Activated CD4-positive, CD25-positive, alpha-beta regulatory T cell treated with anti-CD3 and anti-CD28 coated beads, Interleukin-2, amount 50 U/mL, for 16 hours (primary cell): ENCODE measurements around the gene COQ8A.

ENCODE experiments used
- DNase-seq: peaks from one replicate; pipeline ENCODE4 v3.0.0-alpha.2; 2020; ENCODE audit warnings: low read depth, low spot score

Gene COQ8A

DNA sequence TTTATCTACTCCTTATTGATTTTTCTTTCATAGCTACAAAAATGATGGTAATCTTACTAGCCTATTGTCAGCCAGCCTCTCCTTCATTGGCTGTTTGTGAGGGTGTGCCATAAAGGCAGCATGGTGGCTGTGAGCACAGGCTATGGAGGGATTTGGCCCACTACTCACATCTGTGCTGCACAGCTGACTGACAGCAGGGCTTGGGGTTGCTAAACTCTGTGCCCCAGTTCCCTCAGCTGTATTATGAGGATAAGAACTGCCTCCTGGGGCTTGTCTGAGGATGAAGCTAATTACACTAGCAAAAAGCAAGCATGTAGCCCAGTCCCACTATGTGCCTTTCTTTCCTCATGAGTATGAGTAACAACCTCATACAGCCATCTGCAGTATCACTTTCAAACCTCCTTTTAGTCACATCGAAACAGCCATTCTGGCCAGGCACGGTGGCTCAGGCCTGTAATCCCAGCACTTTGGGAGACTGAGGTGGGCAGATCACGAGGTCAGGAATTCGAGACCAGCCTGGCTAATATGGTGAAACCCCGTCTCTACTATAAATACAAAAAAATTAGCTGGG lies 66.2 kb downstream of the COQ8A start:
- no peak for DNase-seq

DNA sequence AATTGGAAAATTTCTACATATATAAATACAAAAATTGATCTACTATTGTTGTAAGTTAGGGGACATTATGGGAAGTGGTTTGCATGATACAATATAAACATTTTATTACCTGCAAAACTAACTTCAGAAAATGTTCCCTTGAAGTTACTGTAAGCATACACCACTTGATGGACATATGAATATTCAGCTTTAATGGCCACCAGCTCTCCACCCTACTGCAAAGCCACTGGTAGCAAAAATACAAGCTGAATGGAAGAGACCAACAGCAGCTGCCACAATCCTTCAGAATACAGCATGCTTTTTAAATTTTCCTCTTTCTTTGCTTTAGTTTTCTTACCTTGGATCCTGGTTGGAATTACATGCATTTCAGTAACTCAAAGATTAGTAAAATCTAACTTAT lies 69.8 kb downstream of the COQ8A start:
- DNase-seq = no peak

DNA sequence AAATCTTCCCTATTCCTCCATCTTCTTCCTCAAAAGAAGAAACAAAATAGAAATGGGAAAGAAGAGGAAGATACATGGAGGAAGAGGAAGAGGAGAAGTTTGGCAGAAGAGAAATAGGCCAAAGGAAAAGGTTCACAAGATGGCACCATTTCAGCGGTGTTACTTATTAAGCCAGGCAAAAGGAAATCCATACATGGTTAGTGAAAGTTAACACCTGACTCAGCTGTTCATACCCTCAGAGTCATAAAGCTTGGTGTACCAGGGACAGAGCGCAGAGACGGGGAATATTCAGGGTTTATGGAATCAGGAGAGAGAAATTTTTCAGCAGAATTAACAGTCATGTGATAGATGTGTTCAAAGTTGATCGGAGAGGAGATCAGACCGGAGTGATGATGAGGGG lies 70.6 kb downstream of the COQ8A start:
- no peak for DNase-seq

DNA sequence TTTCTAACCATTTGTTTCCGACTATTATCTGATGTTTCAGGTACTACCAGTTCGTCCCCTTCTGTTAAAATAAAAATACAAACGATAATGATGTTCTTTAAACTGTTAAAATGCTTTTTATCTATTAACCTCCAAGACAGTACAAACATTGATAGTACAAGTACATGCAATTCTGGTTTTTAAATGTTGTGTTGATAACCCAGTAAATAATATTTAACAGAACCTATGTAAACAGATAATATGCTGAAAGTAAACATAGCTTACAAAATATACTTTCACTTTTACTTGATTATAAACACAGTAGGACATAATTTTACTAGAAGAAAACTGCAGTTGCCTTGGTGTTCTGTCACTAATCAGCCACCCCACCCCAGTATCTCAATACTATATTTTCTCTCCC lies 76.9 kb downstream of the COQ8A start:
- DNase-seq = no peak

DNA sequence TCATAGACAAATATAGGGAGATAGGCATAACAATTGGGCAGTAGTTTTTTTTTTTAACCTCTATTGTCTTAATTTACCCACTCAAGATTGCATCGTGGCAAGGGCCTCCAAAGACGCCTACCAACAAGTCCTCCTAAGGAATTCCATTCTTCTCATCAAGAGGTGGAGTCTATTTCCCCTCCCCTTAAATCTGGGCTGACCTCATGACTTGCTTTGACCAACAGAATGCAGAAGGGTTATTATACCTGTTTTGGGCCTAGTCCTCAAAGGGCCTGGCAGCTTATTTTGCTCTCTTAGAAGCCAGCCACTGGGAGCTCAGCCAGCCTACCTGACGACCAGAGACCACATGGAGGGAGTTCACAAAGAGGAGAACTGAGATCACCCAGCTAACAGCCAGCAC lies 92.3 kb downstream of the COQ8A start:
- no peak for DNase-seq

DNA sequence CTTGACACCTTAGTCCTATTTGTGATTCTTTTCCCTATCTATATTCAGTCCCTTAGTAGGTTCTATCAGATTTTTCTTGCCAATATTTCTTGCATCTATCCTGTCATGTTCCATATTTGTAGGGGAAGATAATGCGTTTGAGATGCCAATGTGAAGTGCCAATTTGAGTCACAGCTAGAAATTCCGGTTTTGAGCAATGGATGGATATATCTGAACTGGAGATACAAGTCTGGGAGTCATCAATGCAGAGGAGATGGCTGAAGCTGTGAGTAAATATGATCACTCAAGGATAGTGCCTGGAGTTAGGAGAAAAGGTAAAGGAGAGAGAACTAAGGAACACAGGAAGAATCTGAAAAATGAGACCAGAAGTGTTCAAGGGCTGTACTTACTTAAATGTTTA lies 93.8 kb downstream of the COQ8A start:
- no peak for DNase-seq

DNA sequence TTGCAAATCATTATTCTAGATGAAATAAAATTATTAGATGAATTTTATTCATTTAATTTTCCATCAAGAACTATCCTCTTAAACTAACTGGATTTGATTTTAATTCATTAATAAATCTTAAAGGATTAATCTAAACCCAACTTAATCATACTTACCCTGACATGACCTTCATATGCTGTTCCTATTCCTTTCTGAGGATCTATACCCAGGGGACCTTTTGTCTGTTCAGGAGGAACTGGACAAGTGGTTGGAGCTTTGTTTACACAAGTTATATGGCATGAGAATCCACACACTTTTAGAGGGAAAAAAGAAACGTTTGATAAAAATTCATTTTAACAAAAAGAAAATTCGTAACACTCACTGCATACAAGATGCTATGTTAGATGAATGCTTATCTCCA lies 95.2 kb downstream of the COQ8A start:
- DNase-seq = no peak

DNA sequence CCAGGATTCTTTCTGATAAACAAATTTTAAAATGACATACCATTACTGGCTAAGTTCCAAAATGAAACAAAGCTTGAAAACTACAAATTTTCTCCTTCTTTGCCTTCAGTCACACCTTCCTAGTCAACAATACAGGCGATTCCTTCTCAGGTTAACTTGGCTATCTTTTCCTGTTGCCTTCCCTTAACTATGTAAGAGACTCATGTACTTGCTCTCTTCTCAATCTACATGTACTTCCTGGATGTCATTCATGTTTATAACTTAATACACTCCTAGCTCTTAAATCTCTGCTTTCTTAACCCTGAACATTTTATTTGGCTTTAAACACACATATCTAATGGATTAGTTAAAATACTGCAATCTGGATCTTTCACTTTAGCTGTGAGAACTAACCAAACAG lies 97.0 kb downstream of the COQ8A start:
- DNase-seq = no peak
